AG09309 (cell line): ENCODE data around the gene SPDYC.

Source experiments
- DNase-seq: peaks from one replicate; pipeline ENCODE4 v3.0.0-alpha.2; 2010; ENCODE audit warnings: low read depth
- H3K4me3 ChIP-seq: 2 replicates; pipeline ENCODE4 v1.5.1; 2011; ENCODE audit warnings: mild to moderate bottlenecking, low read depth, low read length, moderate library complexity; ENCODE audit not compliant: control insufficient read depth
- CTCF ChIP-seq: IDR thresholded peaks from 2 replicates; pipeline ENCODE4 v1.5.1; 2011; ENCODE audit warnings: mild to moderate bottlenecking, low read depth, low read length, inconsistent platforms; ENCODE audit not compliant: insufficient read depth, control insufficient read depth; ENCODE audit errors: missing control alignments

SPDYC gene

GRCh38 chr11:65125197-65126056 lies 44.6 kb upstream of the SPDYC start:
- no peak overlapping the region for H3K4me3 ChIP-seq
- no peak for DNase-seq
- no peak for TF ChIP-seq CTCF

- DNase-seq: no peak
- no peak overlapping the region for H3K4me3 ChIP-seq
- TF ChIP-seq CTCF: no peak
These were observed 43.3 kb upstream of the SPDYC start for GRCh38 chr11:65126624-65127274.

GRCh38 chr11:65127473-65128181 lies 42.4 kb upstream of the SPDYC start:
- no peak for DNase-seq
- no peak for TF ChIP-seq CTCF
- H3K4me3 ChIP-seq: no peak overlapping the region

- H3K4me3 ChIP-seq: no peak overlapping the region
These were observed 41.6 kb upstream of the SPDYC start for GRCh38 chr11:65128182-65129145.

GRCh38 chr11:65129649-65130441 lies 40.2 kb upstream of the SPDYC start:
- no peak for TF ChIP-seq CTCF
- DNase-seq: no peak
- no peak overlapping the region for H3K4me3 ChIP-seq

More at GRCh38 chr11:65128182-65129145, 41.6 kb upstream of the SPDYC start:
- no peak for TF ChIP-seq CTCF
- DNase-seq: no peak
